NCI-H2227 (cell line): ENCODE measurements around the gene PRSS50.
"Not testable (repeated sequence)": the region's sequence is repeated elsewhere in the genome, so short reads cannot be mapped to it uniquely, and the experiment has no call there.

ENCODE experiments used
- DNase-seq: peaks from one replicate; lab custom pipeline; 2025; ENCODE audit not compliant: unreplicated experiment; lab: John Stamatoyannopoulos, UW

Gene PRSS50

DNA sequence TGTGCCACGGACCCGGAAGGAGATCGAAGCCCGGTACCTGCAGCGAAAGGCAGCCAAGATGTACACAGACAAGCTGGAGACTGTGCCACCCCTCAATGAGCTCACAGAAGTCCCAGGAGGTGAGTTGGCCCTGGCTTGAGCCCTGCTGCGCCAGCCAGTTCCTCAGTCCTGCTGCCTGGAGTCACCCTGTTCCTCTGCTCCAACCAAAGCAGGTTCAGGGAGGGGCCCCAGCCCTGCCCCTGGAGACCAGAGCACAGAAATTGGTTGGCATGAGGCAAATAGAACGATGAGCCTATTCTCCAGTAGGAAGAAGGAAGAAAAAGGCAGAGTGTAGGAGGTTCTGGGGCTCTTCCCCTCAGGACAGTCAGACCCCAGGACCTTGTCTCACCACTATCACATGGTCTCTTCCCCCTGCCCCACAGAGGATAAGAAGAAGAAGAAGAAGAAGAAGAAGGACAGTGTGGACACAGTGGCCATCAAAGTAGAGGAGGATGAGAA is 8.5 kb downstream of the PRSS50 start:
- DNase-seq = no peak

DNA sequence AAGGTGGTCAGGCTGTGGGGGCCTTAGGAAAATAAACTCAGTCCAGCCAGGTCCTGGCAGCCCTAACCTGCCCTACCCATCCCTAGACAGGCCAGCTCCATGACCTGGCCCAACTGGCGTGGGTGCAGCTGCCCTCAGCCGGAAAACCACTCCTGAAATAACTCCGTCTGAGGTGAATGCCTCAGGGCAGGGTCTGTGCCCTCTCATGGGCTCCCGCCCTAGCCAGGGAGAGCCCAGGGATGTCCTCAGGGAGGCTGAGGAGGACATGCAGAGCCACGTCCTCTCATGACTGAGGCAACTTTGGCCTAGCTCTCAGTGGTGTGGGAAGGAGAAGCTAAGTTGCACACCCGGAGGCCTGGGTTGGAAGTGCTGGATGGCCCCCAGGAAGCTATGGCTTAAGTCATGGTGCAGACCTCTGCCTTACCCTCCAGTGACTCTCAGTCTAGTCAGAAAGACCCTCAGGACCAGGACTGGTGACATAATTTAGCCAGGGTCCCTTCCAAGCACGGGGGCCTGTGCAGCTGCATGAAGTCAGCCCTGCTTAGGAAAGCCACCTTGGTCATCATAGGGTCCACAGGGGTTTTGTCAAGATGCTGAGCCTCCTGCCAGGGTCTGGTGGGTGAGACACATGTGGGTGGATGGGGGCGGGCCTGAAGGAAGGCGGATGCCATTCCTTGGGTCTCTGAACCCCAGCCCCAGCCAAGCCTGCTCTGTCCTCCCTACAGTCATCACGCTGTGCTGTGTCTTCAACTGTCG is 9.1 kb downstream of the PRSS50 start:
- DNase-seq = no peak

DNA sequence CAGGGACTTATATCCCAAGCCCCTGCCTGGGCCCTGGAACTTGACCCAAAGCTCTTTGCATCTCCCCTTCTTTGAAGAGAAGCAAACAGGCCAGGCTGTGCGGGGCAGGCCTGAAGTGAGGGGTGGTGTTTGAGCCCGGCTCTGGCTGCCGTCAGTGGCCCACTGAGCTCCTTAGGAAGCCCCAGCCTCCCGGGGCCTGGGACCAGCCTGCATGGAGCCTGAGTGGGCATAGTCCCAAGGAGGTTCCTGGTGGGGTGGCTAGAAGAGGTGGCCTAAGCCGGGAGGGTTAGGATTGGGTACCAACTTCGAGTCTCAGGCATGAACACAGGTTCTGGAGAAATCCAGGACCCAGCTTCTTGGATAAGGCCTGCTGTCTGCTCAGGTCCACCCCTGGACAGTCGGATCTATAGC is 10.1 kb downstream of the PRSS50 start:
- no peak for DNase-seq

DNA sequence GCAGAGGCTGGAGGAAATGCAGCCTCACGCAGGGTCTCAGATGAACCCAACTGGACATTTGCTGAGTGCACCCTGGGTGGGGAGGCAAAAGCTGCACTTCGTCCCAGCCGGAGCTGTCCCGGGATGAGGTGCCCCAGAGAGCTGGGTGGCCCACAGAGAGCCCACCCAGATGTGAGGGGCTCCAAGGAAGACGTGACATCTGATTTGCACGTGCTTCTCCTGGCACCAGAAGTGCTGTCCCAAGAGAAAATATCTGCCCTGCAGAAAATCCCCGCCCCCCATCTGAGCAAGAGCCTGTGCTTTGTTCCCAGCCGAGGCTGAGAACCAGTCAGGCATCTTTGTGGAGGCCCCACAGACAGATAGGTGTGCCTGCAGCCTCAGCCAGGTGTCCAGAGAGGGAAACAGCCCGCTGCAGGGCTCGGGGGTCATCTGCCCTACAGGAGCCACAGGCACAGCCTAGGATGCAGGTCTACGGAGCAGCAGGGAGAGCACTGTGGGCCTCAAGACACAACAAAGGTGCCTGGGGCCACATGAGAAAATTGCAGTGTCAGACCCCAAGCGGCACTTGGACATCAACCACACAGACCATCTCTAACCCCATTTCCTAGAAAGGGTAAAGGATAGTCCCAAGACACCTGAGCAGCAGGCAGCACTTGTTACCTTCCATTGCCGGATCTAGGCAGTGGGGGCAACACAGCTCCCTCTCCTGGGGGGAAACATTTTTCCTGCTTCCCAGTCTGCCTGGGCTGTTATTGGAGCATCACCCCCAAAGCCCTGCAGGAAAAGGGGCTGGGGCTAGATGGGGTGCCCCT is 10.7 kb downstream of the PRSS50 start:
- no peak for DNase-seq

DNA sequence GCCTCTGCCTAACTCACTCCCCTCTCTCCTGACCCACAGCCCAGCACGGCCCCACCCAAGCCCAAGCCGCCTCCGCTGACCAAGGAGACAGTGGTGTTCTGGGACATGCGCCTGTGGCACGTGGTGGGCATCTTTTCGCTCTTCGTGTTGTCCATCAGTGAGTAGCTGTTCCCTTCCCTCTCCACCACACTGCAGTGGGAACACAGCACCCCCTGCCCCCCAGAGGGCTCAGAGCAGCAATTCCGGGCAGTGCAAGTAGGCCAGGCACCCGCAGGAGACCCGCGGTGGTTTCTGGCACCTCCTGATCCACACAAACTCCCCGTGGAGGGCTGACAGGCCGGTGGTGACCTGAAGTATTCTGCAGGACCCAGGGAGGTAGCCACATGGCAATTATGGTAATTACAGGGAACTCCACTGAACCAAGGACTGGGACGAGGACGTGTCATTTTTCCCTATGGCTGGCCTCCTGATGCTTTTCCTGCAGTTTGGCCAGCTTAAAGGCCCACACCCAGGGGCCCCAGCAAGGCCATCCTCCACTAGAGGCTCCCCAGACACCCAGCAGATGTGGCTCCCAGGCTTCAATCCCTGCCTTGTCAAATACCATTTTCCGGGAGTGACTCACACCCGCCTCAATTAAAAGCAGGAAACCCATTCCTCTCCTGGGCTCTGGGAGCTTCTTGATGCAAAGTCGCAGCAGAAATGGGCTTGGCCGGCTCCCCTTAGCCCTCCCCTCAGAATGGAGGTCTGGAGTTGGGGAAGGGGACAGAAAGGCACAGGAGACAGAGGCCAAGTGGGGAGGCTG is 11.7 kb downstream of the PRSS50 start:
- peak; percentile 49 for DNase-seq

DNA sequence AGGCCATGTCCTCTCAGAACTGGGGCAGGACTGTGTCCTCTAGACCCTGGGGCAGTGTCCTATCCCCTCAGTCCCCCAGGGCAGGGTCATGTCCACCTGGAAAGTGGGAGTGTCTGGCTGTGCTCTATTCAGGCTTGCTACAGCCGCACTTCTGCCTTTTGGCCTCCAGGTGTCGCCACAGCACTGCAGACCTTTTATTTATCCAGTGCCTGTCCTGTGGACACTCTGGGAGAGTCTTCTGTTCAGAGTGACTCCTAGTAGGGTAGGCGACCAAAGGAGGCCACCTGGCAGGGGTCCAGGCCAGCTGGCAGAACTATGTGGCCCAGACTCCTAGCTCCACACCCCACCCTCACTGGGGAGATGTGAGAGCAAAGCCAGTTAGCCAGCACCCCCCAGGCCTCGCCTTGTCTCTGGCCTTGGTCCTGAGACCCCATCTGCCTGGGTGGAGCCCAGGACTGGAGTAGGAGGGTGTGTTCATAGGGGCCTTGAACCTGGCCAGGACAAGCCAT is 12.6 kb downstream of the PRSS50 start:
- peak; percentile 72 for DNase-seq

DNA sequence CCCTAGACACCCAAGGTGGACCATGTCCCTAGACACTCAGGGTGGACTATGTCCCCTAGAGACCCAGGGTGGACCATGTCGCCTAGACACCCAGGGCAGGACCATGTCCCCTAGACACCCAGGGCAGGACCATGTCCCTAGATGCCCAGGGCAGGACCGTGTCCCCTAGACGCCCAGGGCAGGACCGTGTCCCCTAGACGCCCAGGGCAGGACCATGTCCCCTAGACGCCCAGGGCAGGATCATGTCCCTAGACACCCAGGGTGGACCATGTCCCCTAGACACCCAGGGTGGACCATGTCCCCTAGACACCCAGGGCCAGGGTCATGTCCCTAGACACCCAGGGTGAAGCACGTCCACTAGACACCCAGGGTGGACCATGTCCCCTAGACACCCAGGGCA is 13.3 kb downstream of the PRSS50 start:
- not testable (repeated sequence) for DNase-seq

DNA sequence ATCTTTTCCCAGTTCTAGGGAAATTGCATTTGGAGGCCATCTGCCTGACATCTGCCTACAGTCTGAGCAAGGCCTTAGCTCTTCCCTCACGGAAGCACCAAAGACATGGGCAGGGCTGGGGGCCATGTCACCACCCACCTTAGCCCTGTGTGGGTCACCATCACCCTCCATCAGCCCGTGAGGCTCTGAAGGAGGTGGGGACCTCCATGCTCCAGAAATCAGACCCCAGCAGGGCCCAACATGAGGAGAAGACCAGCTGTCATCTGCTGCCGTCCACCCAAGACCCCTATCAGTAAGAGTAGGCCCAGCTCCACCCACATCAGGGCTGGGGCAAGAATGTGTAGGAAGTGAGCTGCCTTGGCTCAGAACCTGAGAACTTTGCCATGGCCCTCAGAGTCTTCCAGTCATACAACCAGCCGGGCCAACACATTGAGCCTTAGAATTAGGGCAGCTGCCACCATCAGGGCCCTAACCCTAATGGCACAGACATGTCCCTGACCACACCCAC is 14.6 kb downstream of the PRSS50 start:
- no peak for DNase-seq

DNA sequence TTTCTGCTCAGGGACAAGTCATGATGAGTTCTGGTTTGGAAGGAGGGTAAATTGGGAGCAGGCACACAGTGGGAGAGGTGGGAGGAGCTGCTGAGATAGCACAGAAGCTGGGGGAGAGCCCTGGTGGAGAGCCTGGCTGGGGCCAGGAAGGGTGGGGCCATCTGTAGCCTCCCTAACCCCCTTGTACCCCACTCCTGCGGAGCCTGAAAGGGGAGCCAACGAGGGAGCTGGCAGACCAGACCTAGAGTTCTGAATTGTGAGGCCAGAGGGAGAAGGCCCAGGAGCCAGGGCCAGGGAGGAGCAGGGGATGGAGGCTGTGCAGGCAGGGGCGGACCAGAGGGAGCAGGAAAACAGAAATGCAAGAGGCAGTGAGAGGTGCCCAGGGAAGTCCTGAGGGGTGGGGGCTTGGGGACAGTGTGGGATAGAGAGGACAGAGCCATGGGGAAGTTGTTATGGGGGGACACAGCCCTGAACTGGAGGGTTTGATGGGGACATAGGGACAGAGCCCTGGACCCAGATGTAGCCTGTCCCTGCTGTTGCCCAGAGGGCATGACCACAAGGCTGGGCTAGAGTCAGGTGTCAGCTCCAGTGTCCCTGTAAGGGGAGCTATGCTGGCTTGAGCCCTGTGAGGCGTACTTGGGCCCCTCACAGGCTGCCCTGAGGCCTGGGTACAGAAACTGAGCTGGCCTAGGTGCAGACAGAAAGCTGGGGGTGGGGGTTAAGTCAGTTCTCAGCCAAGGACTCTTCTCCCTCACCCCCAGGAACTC is 15.2 kb downstream of the PRSS50 start:
- no peak for DNase-seq

DNA sequence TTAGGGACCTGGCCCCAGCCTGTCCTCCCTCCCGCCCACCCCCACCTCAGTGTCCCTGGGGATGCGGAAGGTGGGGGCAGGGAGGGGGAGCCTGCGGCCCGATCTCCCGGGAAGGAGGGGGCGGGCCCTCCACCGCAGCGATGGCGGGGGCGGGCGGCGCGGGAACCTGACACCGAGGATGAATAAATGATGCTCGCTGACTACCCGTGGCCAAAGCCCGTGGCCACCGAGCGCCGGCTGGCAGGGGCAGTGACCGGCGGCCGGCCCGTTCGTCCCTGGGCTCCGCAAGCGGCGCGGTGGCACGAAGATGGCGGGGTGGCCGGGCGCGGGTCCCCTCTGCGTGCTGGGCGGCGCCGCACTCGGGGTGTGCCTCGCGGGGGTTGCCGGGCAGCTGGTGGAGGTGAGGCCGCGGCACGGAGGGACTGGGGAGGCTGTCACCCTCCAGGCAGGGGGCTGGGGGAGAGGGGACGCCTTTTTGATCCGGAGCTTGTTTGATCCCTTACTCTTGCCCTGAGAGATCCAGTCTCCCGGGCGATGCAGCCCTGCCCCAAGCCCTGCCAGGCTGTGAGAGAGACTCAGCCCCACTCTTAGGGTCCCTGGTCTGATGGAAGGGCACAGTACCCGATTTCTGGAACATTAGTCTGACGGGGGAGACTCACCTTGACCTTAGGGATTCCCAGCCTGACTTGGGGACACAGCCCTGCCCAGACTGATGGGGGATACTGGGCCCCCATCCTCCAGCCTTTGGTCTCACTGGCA is 16.3 kb downstream of the PRSS50 start, which contains the start of gene TMIE:
TSS of gene TMIE (plus strand) at position 212 of the 759 bp plus-strand sequence. CDS start at position 308, 96 bp downstream.
- DNase-seq = peak; percentile 43

DNA sequence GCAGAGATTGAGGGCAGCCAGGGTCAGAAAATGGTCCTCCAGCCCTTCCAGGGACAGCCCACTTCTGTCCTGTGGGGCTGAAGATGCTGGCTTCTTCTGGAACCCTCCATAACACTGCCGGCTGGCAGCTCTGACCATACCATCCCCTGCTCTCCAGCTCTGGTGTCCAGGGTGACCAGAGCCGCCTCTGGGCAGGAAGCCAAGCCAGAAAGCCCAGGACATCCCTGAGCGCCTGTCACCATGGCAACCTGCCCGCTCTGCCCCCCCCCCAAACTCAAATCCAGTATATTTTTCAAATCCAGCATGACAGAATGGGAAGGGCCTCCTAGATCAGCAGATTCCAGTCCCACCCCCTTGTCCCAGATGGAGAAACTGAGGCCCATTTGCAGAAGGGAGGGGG is 16.9 kb downstream of the PRSS50 start:
- DNase-seq = peak; percentile 56

DNA sequence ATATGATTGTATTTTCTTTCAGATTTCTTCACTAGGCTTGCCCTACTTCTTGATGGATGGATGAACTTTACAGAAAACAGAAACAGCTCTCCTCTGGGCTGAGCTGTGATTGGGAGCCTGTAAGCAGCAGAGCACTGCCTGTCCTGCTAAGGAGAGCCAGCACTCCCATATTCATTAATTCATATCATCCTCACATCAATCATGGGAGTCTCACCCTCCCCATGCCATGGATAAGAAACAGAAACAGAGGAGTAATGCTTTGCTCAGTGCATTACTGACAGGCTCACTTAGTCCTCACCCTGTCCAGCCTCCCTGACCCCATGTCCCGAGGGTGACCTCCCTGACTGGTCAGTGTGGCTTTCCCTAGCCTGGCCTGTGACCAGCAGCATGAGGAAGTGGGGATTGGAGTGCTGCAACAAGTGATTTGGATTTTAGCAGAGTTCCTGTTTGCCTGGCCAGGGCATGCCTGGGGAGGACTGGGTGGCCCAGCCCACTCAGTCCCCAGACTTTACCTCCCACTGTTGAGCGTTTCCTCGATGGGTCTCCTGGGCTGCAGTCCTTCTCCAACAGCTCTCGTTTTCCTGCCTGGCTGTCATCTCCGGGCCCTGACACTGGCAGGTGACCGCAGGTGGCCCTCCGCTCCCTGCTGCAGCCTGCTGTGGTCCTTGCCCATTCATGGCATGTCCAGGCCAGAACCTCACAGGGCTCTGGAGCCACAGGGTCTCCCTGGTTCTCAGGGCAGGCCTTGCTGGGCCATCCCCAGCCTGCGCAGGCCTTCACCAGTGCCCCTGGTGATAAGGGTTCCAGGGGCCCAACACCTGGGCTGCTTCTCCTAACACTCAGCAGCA is 17.8 kb downstream of the PRSS50 start:
- no peak for DNase-seq

DNA sequence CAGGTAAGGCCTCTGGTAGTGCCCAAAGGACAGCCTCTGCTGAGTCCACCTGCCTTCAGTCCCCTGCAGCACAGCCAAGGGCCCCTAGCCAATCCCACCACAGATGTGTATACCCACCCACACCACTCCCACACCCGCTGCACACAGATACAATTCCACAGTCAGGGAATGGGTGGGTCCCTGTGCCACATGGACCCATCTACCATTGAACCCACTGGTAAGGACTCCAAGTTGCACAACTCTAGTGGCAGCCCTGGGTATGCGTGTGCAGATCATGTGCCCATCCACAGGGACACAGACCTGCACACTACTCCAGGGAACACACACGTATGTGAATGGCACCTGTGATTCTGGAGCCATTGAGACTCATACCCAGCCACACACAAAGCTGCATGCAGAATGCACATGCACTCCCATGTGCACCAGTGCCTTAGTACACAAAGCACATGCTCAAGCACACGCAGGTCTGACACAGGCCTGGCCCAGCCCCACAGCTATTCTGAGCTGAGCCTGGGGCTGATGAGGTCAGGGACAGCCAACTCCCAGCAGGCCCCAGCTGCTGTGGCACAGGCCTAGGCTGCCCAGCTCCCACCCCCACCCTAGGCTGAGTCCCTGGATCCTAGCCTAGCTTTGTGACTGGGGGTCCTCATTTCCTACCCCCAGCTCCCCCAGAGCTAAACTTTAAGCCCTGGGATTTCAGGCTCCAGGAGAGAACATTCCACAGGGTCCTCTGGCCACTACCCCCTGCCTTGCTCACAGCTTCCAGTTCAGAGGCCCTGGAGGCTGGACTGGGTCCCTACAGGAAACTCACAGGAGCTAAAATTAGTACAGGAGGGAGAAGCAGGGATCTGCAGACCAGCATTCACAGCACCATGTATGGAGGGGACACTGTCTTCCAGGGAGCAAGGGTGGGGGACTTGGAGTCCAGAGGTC is 21.4 kb downstream of the PRSS50 start:
- DNase-seq = no peak

DNA sequence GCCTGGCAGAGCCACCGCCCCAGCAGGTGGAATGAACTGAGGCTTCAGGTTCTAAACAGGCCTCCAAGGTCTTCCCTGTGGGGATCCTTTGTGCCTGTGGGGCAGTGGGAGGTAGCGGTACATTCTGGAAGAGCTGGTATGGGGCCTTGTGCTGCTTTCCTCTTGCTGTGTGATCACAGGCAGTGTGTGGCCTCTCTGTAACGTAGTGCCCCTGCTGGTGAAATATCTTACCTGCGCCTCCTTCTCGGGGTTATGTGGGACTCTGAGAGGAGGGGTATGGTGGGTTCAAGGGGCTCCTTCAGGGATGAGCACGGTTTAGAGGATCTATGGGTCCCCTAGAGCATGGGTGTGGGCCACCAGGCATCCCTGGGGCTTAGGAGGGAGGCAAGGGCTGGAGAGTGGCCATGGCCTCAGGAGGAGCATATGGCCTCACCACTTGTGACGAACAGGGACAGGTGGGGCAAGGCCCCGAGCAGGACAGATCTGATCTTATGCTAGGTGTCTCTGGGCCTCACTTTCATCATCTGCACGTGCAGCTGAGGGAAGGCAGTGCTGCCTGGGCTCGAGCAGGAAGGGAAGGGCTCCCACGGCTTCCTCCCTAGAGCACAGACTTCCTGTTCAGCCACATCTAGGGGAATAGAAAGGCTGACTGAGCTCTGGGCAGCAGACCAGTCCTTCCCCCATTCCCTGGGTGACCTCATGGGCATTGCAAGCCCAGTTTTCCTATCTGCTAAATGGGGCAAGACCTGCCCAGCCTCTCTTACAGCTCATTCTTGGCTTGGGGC is 22.3 kb downstream of the PRSS50 start:
- DNase-seq = no peak

DNA sequence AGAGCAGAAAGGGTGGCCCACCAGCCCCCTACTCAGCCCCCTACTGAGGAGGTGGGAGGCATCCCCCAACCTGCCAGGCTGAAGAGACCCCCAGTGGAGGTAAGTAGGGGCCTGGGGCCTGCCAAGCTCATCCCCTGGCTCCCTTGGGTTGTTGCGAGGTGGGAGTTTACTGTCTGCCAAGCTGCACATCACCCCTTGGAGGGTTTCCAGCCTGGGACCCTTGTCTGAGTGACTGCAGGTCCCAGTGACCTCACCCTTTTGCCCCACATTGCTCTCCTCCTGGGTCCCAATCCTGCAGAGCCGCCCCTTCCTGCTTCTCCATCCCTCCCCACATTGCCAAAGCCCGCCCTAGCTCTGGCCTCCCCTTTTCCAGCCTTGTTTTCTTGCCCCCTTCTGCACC is 23.1 kb downstream of the PRSS50 start:
- no peak for DNase-seq

DNA sequence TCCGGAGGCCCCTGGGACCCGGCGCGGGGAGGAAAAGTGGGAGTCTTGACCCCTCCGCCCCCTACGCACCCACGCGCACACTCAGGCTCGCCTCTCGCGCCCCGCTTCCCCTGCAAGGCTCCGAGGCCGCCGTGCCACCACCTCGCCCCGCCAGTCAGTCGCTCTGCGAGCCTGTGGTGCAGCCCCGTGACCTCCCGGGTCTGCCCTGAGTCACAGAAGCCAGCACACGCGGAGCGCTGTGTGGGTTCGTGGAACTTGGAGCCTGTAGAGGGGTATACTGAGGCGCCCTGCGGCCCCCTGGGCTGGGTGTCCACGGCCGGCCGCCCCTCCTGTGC is 23.8 kb downstream of the PRSS50 start:
- no peak for DNase-seq
